ENCODE measurements around the gene SLC22A23.
A peak's percentile ranks its signal among the peaks of the same experiment; 100 is the strongest.

SLC22A23 gene

DNA sequence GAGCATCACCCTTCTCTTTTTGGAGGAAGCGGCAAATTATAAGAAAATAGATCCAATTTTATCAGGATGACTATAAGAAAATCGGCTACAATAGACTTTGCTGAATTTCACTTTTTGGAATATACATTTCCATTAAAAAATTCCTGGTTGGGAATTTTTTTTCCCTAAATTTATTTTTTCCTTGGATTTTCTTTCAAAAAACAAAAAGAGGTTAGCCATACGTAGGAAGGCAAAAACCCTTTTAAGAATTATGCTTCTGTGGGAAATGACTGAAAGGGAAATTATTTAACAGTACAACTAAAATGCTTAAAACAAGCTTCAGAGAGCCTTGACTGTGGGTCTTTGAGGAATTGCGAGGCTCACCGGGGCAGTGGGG is 86.9 kb downstream of the SLC22A23 start:
- no peak for DNase-seq

DNA sequence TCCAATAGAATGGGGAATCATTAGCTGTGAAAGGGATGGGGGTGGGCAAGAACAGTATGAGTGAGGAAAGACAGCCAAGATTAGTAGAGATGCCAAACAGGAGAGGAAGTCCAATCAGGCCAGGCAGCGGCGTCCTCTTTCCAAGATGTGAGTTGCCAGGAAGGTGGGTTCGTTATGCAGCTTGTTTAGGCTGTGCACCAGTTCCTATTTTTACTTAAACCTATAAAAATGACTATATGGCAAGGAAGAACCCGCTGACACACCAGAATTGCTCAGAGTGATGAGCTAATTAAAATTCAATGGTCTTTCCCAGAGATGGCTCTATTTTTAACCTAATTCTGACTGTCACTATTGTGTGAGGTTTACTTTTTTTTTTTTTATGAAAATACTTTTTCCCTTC is 88.2 kb downstream of the SLC22A23 start:
- no peak for DNase-seq

GRCh38 chr6:3367630-3368029 is 89.2 kb downstream of the SLC22A23 start:
- DNase-seq = peak; percentile 71 to 76

DNA sequence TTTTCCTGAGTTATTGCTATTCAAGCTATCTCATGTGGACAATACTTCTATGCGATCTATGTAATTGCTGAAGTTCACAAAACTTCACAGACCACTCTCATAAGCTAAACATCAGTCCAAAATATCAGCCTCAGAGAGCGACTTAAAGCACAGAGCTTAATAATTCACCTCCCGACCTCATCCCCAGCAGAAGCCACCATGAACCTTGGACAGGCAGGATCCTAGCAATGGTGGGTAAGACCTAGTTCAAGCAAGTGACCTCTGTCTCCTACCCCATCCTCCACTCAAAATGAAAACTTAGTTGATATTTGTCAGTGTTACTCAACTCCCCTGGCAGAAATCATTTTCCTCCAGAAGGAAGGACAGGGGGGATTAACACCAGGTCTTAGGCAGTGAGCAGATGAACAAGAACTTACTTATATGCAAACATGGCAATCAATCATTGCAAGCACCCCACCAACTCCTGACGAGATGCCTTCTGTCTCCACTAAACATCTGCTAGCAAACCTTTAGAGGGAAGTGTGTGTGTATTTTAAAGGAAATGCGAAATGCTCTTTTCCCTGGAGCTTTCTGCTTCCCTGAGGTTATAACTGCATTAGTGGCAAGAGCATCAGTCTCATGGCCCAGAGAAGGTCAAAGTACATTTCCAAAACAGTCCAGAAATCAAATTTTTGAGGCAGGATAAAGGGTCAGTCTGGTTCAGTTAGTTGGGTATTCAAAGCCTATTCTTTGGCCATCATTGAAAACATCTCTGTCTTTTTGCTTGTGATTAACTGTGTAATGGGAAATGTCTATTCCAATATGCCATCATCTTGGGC is 90.0 kb downstream of the SLC22A23 start:
- DNase-seq = no peak

DNA sequence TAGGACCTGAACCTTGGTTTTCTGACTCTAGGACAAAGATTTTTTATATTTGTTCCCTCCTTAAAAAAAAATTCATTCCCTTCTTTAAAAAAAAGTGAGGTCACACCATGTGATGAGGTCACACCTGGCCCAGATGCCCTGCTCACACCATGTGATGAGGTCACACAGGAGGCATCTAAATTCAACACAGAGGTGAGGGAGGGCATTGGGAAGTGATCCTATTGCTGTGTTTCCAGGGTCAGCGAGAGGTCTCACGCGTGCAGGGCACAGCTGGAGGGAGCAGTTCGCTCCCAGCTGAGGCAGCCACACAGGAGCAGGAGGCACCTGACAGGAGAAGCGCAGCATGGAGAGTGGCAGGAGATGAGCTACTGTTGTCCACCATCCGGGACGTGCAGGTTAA is 92.5 kb downstream of the SLC22A23 start:
- no peak for DNase-seq

GRCh38 chr6:3363296-3364025 is 93.4 kb downstream of the SLC22A23 start:
- no peak for DNase-seq

DNA sequence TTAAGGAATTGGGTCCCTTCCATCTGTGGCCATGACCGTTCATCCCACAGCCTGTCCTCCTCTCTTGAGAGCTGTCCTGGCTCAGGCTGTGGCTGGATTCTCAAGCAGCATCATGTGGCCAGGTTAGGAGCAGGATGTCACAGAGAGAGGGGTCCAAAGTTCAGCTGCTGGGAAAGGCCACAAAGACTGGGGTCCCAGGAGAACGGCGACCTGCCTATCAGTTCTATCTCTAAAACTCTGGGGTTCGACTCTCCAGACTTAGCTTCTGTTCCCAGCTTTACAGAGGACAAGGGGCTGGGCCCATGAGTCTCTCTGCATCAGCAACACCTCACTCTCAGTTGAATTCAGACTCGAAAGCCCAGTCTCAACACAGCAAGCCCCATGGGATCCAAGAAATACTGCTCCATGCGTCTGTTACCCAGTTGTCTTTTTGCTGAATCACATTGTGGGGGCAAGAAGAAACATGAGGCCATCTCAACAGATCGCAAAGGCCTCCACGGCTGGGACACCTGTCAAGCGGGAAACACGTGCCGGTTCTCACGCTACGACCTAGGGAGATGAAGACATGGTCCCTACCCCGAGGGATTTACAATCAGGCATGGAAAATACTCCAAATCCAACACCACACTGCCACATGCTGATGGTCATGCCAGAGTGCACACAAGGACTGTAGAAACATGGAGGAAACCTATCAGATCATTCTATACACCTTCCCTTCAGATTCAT is 95.4 kb downstream of the SLC22A23 start:
- no peak for DNase-seq

DNA sequence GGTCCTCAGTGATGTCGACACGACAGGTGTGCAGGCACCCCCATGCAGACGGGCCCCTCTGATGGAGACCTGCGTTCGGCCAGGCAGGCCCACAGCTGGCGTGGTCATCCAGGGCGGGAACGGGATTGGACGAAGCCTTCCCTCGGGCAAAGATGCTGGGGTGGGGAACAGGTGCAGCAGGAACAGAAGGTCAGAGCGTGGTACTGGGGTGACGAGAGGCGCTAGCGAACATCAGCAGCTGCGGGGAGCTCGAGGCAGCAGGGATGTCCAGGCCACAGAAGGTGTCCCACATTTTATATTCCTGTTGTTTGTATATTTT is 96.2 kb downstream of the SLC22A23 start:
- no peak for DNase-seq

- DNase-seq = no peak
Measured at GRCh38 chr6:3359973-3360726, 96.7 kb downstream of the SLC22A23 start.

DNA sequence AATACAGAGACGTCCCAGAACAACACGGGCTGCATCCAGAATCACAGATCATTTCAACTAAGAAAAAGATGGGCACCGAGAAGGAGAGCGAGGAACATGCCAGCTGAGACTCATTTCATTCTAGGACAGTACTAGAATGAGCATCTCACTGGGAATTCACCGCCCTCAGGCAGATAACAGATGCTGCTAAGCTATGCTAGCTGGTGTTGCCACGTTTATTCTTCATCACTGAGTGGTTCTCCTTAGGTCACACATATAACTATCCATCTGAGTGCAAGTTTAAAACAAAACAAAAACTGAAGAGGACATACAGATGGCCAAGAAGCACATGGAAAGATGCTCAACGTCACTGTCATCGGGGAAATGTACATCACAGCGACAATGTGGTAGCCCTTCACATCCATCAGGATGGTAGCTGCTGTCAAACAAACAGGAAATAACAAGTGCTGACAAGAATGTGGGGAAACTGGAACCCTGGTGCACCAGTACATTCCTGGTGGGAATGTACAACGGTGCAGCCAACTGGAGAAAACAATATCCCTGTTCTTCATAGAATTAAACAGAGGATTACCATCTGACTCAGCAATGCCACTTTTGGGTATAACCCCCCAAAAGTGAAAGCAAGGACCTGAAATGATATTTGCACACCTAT is 97.6 kb downstream of the SLC22A23 start:
- DNase-seq = no peak

DNA sequence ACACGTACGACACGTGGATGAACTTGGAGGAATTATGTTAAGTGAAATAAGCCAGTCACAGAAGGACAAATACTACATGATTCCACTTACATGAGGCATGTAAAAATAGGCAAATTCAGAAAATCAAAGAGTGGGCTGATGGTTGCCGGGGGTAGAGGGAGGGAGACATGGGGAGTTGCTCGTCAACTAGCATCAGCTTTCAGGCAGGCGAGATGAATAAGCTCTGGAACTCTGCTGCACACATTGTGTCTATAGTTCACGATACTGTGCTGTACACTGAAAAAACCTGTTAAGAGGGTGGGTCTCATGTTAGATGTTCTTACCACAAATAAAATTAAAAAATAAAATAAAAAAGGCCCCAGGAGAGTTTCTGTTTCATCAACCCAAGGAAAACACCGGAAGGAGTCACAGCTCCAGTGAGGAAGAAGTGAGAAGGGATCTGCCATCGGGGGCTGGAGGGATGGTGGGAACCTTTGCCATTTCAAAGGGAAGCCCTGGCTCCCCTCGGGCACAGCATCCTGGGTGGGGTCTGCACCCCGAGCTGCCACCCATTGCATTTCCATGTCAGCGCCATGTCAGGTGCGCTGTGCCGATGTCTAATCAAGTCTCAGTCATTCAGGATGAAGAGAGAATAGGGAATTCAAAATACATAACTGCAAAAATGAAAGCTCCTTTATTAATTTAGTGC is 98.3 kb downstream of the SLC22A23 start:
- DNase-seq = no peak

- DNase-seq = peak in 1 of 2 donors; percentile 39
Measured at GRCh38 chr6:3357678-3358077, 99.2 kb downstream of the SLC22A23 start.

DNA sequence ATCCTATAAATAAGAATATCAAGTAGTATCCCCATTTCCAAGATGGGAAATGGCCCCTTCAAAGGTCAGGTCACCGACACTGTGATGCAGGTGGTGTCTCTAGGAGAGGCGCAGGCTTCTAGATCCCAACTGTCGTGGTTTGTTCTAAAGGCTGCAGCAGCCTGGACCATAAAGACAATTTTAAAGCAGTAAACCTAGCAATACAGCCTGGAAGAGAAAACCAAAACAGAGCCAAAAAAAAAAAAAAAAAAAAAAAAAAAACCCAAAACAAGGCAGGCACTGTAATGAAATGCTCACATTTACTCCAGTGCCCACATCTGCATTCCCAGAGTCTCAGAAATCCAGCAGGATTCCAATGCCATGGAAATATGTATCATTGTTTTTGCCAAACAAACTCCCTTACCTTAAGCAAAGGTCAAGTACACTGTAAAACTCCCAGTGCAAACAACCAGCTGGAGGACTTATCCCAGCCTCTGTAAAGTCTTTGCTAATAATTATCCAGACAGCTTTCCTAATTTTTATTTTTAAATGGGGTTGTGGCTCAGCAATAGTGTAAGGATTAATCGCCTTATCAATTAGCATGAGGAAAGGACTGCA is 99.9 kb downstream of the SLC22A23 start:
- DNase-seq = no peak

DNA sequence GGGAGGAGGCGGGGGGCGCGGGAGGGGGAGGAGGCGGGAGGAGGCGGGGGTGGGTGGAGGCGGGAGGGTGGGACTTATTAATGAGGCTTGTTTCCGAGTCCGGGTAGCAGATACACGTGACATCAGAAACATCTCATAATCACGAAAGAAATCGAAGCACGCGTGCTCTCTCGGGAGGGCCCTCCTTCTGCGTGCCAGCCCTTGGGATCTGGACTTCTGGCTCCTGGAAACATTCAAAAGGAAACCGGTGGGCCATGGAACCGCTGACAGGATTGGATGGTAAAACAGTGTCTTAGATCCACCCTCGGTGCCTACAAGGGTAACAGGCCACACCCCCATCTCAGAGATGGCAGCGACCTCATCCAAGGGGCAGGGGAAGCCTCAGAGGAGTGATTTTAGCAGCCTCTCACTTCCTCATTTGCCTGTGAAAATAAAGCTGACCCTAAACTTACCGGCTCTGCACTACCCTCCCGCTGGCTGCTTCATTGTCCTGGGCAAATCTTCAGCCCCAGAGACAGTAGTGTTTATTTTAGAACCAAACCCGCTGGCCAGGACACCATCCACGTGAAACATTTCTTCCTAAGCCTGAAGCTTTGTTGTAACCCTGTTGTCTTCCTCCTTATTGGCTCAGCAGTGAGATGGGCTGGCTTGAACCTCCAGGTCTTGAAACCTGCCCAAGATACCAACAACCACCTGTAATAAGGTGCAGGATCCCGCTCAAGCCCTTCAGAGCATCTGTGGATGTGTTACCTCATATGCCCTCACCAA is 100.6 kb downstream of the SLC22A23 start:
- peak; percentile 69 to 72 for DNase-seq

DNA sequence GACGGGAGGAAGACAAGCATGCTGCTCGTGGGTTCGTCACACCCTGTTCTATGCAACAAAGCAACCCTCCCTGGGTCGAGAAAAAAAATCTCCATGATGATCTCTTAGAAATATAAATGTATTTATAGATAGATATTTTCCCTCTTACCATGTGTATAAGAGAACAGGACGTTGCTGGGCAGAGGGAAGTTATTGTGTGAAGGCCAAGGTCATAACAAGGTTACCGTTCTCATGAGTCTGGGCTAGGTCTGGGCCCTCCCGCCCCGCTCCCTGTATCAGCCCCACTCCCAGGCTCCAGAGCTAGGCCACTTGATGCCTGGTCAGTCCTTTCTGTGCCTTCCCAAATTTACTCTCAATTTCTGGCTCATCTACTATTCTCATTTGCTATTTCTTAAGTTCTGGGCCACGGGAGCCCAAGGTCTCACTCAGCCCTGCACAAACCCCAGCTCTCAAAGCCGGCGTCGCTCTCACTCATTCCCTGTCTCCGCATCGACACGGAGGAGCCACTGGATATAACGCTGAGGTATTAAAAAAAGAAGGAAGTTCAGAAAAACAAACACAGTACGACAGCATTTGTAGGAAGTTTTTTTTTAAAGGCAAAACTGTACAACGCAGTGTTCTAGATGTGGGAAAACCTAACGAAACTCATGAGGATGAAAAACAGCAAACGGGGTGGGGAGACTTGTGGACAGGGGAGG is 101.3 kb downstream of the SLC22A23 start:
- DNase-seq = peak; percentile 23 to 33

GRCh38 chr6:3355011-3355357 is 101.9 kb downstream of the SLC22A23 start:
- no peak for DNase-seq

DNA sequence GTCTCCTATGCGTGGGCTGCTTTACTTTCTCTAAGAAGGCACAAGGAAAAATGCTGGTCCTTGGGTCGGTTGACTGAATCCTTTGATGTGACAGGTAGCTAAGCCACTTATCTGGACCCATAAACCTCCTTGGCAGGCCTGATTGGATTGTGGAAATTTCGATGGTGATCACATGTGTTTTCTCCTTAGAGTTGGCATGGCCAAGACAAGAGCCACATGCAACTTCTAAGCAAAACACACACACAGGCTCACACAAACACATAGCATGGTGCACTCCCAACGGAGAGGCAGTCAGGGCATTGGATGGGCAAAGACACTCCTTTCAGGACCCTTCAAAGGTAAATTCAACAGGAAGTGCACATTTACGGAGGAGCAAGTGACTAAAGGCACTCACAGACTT is 102.9 kb downstream of the SLC22A23 start:
- DNase-seq = no peak

- no peak for DNase-seq
Measured at GRCh38 chr6:3353213-3353903, 103.5 kb downstream of the SLC22A23 start.

DNA sequence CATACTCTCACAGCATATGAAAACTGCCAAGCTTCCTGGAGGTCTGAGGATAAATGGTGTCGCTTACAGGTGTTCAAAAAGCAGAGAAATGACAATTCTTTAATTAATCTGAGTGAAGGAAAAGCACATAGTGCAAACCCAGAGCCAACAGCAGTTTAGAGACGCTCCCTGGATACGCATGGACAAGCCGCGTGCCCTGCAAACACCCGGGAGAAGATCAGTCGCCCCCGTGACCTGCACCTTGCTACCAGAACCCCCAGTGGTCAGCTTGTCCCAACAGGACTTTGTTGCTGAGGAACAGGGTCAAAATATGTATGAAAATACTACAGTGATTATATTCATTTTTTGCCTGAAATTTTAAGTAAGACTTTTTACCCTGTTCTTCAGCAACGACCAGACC is 104.2 kb downstream of the SLC22A23 start:
- no peak for DNase-seq
